ENCODE measurements around the gene PPP1R7.

Gene PPP1R7

DNA sequence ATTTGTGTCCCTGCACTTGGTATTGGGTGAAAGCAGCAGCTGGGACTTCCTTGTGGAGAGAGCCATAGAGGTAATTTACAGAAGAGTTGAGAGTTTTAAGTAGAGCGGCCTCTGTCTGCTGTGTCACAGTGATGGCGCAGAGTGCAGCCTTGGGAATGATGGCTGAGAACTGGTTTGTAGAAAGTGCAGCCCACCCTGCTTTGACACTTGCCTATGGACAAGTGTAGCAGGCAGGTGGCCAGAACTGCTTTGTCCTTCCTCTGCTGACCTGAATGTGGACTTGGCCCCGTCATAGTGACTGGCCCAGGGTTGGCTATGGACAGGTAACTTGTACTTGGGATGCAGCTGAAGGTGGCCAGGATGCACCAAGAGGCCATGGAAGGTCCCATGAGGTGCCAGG lies 31.9 kb downstream of the PPP1R7 start:
- TF ChIP-seq CTCF (IDR thresholded peaks at IDR 0.05) = no peak
- Histone ChIP-seq H3K9me3 (no peaks in the 10 kb centered on the region), H3K4me1 (ENCODE audit: control insufficient read depth in 1 of 2, insufficient read depth in 1 of 2, low read depth in 1 of 2, low read length in 1 of 2) (no peaks in the 10 kb centered on the region), H3K36me3 (peaks cover 61% of the 10 kb centered on the region), H3K27ac (no peak overlapping the region), H3K27me3 (no peaks in the 10 kb centered on the region), H3K4me3 (ENCODE audit: low read depth in 1 of 2, low read length in 1 of 2) (no peak overlapping the region)

- H3K27me3 ChIP-seq = no peaks in the 10 kb centered on the region
- no peak for TF ChIP-seq CTCF (IDR thresholded peaks at IDR 0.05)
- no peak overlapping the region for H3K27ac ChIP-seq
- no peaks in the 10 kb centered on the region for H3K4me1 ChIP-seq (ENCODE audit: control insufficient read depth in 1 of 2, insufficient read depth in 1 of 2, low read depth in 1 of 2, low read length in 1 of 2)
- H3K36me3 ChIP-seq = peaks cover 58% of the 10 kb centered on the region
- H3K4me3 ChIP-seq (ENCODE audit: low read depth in 1 of 2, low read length in 1 of 2) = no peak overlapping the region
- no peaks in the 10 kb centered on the region for H3K9me3 ChIP-seq
Measured at GRCh38 chr2:241182531-241183133, 32.4 kb downstream of the PPP1R7 start.

- Histone ChIP-seq H3K4me1 (ENCODE audit: control insufficient read depth in 1 of 2, insufficient read depth in 1 of 2, low read depth in 1 of 2, low read length in 1 of 2) (no peaks in the 10 kb centered on the region), H3K27me3 (no peaks in the 10 kb centered on the region), H3K27ac (no peak overlapping the region), H3K36me3 (peaks cover 53% of the 10 kb centered on the region), H3K4me3 (ENCODE audit: low read depth in 1 of 2, low read length in 1 of 2) (no peak overlapping the region), H3K9me3 (no peaks in the 10 kb centered on the region)
- no peak for TF ChIP-seq CTCF (IDR thresholded peaks at IDR 0.05)
Measured at GRCh38 chr2:241183221-241183620, 33.0 kb downstream of the PPP1R7 start.

DNA sequence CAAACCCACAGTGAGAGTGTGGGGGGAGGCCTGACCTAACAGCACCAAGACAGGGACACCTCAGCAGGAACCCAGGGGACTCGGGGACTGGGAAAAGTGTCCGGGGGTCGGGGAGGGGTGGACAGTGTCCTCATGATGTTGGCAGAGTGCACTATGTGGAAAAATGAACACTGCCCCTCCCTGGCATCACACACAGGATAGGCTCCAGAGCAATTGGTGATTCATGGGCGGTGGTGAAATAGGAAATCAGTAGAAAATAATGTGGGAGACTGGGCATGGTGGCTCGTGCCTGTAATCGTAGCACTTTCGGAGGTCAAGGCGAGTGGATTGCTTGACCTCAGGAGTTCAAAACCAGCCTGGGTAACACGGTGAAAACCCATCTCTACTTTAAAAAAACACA lies 34.6 kb downstream of the PPP1R7 start:
- Histone ChIP-seq H3K36me3 (peaks cover 39% of the 10 kb centered on the region), H3K4me3 (ENCODE audit: low read depth in 1 of 2, low read length in 1 of 2) (no peak overlapping the region), H3K27me3 (no peaks in the 10 kb centered on the region), H3K27ac (no peak overlapping the region), H3K9me3 (no peaks in the 10 kb centered on the region), H3K4me1 (ENCODE audit: control insufficient read depth in 1 of 2, insufficient read depth in 1 of 2, low read depth in 1 of 2, low read length in 1 of 2) (no peaks in the 10 kb centered on the region)
- TF ChIP-seq CTCF (IDR thresholded peaks at IDR 0.05) = no peak

DNA sequence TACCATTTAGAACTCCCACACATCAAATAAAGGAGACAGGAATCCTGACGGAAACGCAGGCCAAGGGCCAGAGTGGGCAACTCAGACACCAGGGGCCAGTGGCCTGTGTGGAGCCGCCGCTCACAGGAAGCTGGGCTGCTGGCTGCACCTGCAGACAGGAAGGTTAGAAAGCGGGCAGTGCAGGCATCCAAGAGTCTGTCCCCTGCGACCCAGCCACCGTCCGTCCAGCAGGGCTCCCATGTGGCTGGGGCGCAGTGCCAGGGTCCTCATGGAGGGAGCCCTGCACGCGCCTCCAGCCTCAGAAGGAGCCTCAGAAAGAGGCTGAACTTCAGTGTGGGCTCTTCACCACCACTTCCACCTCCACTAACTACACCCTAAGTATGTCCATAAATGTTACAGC lies 35.7 kb downstream of the PPP1R7 start:
- Histone ChIP-seq H3K9me3 (no peaks in the 10 kb centered on the region), H3K27me3 (no peaks in the 10 kb centered on the region), H3K36me3 (peaks cover 32% of the 10 kb centered on the region), H3K27ac (no peak overlapping the region), H3K4me3 (ENCODE audit: low read depth in 1 of 2, low read length in 1 of 2) (no peak overlapping the region), H3K4me1 (ENCODE audit: control insufficient read depth in 1 of 2, insufficient read depth in 1 of 2, low read depth in 1 of 2, low read length in 1 of 2) (no peaks in the 10 kb centered on the region)
- no peak for TF ChIP-seq CTCF (IDR thresholded peaks at IDR 0.05)

Measured in neutrophil (primary cell).